H1 (cell line): ENCODE results near the gene LRRFIP1. TPM values are rescaled to one million over a fixed set of nuclear protein-coding genes. Genes with fewer than 3 reads are reported as not detected.

Experiments
- CTCF ChIA-PET: fragments of 300-600 bp; sonication (Branson Sonifier 250); formaldehyde crosslinking; loops from one replicate; lab custom pipeline; 2021; ENCODE audit not compliant: partially characterized antibody; lab: Charles Lee
- POLR2A ChIA-PET: fragments of 300-600 bp; sonication (Branson Sonifier 250); formaldehyde crosslinking; loops from one replicate; lab custom pipeline; 2021; ENCODE audit warnings: inconsistent platforms; ENCODE audit not compliant: partially characterized antibody; lab: Charles Lee
- DNase-seq, 2 experiments: peaks; one replicate each; pipeline versions ENCODE4 v3.0.0 to v3.0.0-alpha.2; 2010 to 2022; ENCODE audit warnings: low spot score in 2 of 2, low read depth in 1 of 2, mixed read lengths in 1 of 2
- FAIRE-seq: peaks from 2 replicates; lab custom pipeline; 2011; peaks lifted over from hg19 to GRCh38; lab: Jason Lieb, UNC
- H2AFZ ChIP-seq: 2 replicates; pipeline ENCODE4 v1.8.1; 2012; ENCODE audit warnings: low read length, inconsistent platforms
- H2AK5ac ChIP-seq: 2 replicates; pipeline ENCODE4 v1.6.1; 2013; ENCODE audit warnings: low read depth, low read length
- H2BK120ac ChIP-seq: replicated peaks from 2 replicates; pipeline ENCODE3; 2013; ENCODE audit warnings: low read depth, low read length, inconsistent platforms
- H2BK12ac ChIP-seq: 2 replicates; pipeline ENCODE4 v1.6.1; 2013; ENCODE audit warnings: low read depth, low read length
- H2BK15ac ChIP-seq: 2 replicates; pipeline ENCODE4 v1.6.1; 2013; ENCODE audit warnings: low read length
- H2BK20ac ChIP-seq: 2 replicates; pipeline ENCODE4 v1.6.1; 2013; ENCODE audit warnings: low read length
- H2BK5ac ChIP-seq: 2 replicates; pipeline ENCODE4 v1.6.1; 2013; ENCODE audit warnings: low read depth, low read length
- H3K14ac ChIP-seq: 2 replicates; pipeline ENCODE4 v1.6.1; 2013; ENCODE audit warnings: inconsistent platforms; ENCODE audit not compliant: insufficient read length
- H3K18ac ChIP-seq: 2 replicates; pipeline ENCODE4 v1.6.1; 2013; ENCODE audit warnings: low read length; ENCODE audit errors: extremely low read depth
- H3K23ac ChIP-seq: 2 replicates; pipeline ENCODE4 v1.6.1; 2013; ENCODE audit warnings: inconsistent platforms; ENCODE audit not compliant: insufficient read length
- H3K23me2 ChIP-seq: 2 replicates; pipeline ENCODE4 v1.6.1; 2013; ENCODE audit warnings: low read depth, low read length
- H3K27ac ChIP-seq: 2 replicates; pipeline ENCODE4 v1.6.1; 2011; ENCODE audit warnings: low read depth, low read length, inconsistent platforms
- H3K27me3 ChIP-seq, 4 experiments: replicated peaks in 1 of 4; 1 replicate in 1 of 4; 2 replicates in 3 of 4; pipeline versions ENCODE4 v1.6.1 to v1.8.1; 2011 to 2013; ENCODE audit warnings: low read length in 3 of 4, mild to moderate bottlenecking in 3 of 4, inconsistent platforms in 2 of 4, mixed read lengths in 2 of 4, moderate library complexity in 1 of 4; ENCODE audit not compliant: control insufficient read depth in 3 of 4, insufficient read depth in 3 of 4; ENCODE audit errors: extremely low read depth in 1 of 4
- H3K36me3 ChIP-seq, 4 experiments: 2 replicates each; pipeline versions ENCODE4 v1.6.1 to v1.8.1; 2011 to 2013; ENCODE audit warnings: mild to moderate bottlenecking in 4 of 4, low read length in 3 of 4, moderate library complexity in 2 of 4, control low read depth in 1 of 4, inconsistent platforms in 1 of 4; ENCODE audit not compliant: insufficient read depth in 4 of 4, control insufficient read depth in 2 of 4
- H3K4ac ChIP-seq: replicated peaks from 2 replicates; pipeline ENCODE3; 2013; ENCODE audit warnings: low read length, low read depth, mixed read lengths, inconsistent platforms; ENCODE audit not compliant: insufficient read length
- H3K4me1 ChIP-seq, 4 experiments: replicated peaks in 1 of 4; 1 replicate in 1 of 4; 2 replicates in 3 of 4; pipeline versions ENCODE4 v1.6.1 to v1.8.1; 2011 to 2013; ENCODE audit warnings: low read length in 3 of 4, inconsistent platforms in 2 of 4, mixed read lengths in 1 of 4; ENCODE audit not compliant: insufficient read depth in 4 of 4, control insufficient read depth in 3 of 4
- H3K4me2 ChIP-seq, 2 experiments: 2 replicates each; pipeline versions ENCODE4 v1.6.1 to v1.8.1; 2011 to 2013; ENCODE audit warnings: low read depth in 2 of 2, low read length in 2 of 2, control low read depth in 1 of 2, inconsistent platforms in 1 of 2, mild to moderate bottlenecking in 1 of 2; ENCODE audit not compliant: insufficient read depth in 1 of 2
- H3K4me3 ChIP-seq, 4 experiments: fragments of 200-600, 300-600 bp in 1 of 4; sonication (generic), shearing (Covaris generic), sonication (Bioruptor Twin) in 1 of 4; 2 replicates each; pipeline versions ENCODE4 v1.5.1 to v1.8.1; 2011 to 2016; ENCODE audit warnings: low read length in 4 of 4, low read depth in 3 of 4, control low read depth in 2 of 4, inconsistent platforms in 2 of 4, mild to moderate bottlenecking in 2 of 4, mixed read lengths in 1 of 4, moderate library complexity in 1 of 4; ENCODE audit not compliant: insufficient read depth in 2 of 4; ENCODE audit errors: extremely low read depth in 1 of 4
- H3K56ac ChIP-seq: replicated peaks from 2 replicates; pipeline ENCODE3; 2013; ENCODE audit warnings: low read depth, mild to moderate bottlenecking, mixed read lengths, low read length, inconsistent platforms; ENCODE audit not compliant: insufficient read length
- H3K79me1 ChIP-seq: 2 replicates; pipeline ENCODE4 v1.6.1; 2013; ENCODE audit warnings: low read depth, low read length, control low read depth
- H3K79me2 ChIP-seq, 2 experiments: 2 replicates each; pipeline versions ENCODE4 v1.6.1 to v1.8.1; 2012 to 2013; ENCODE audit warnings: low read length in 2 of 2, mild to moderate bottlenecking in 2 of 2, inconsistent platforms in 1 of 2; ENCODE audit not compliant: insufficient read depth in 2 of 2, control insufficient read depth in 1 of 2
- H3K9ac ChIP-seq, 4 experiments: replicated peaks in 1 of 4; 1 replicate in 1 of 4; 2 replicates in 3 of 4; pipeline versions ENCODE4 v1.6.1 to v1.8.1; 2011 to 2013; ENCODE audit warnings: low read depth in 3 of 4, low read length in 3 of 4, control low read depth in 2 of 4, mild to moderate bottlenecking in 2 of 4, moderate library complexity in 2 of 4, inconsistent platforms in 1 of 4; ENCODE audit errors: extremely low read depth in 1 of 4
- H3K9me3 ChIP-seq, 2 experiments: 2 replicates each; pipeline versions ENCODE4 v1.6.1 to v1.8.1; 2012 to 2013; ENCODE audit warnings: mild to moderate bottlenecking in 2 of 2, moderate library complexity in 2 of 2, control low read depth in 1 of 2, inconsistent platforms in 1 of 2, low read depth in 1 of 2, low read length in 1 of 2, mixed read lengths in 1 of 2; ENCODE audit not compliant: insufficient read depth in 2 of 2
- H4K20me1 ChIP-seq, 2 experiments: replicated peaks in 1 of 2; 2 replicates each; pipeline versions ENCODE3 to v1.8.1; 2011 to 2013; ENCODE audit warnings: inconsistent platforms in 2 of 2, low read length in 2 of 2, mild to moderate bottlenecking in 1 of 2; ENCODE audit not compliant: insufficient read depth in 2 of 2, control insufficient read depth in 1 of 2
- H4K5ac ChIP-seq: 2 replicates; pipeline ENCODE4 v1.6.1; 2013; ENCODE audit warnings: low read length, low read depth, mixed read lengths, inconsistent platforms; ENCODE audit not compliant: insufficient read length
- H4K8ac ChIP-seq: 2 replicates; pipeline ENCODE4 v1.8.0; 2013; ENCODE audit warnings: mild to moderate bottlenecking, moderate library complexity, low read length, inconsistent platforms; ENCODE audit not compliant: insufficient read depth; ENCODE audit errors: extremely low read depth
- H4K91ac ChIP-seq: replicated peaks from 2 replicates; pipeline ENCODE3; 2013; ENCODE audit warnings: low read length, mixed read lengths, inconsistent platforms; ENCODE audit not compliant: insufficient read length
- CHD1 ChIP-seq: IDR thresholded peaks from 2 replicates; pipeline ENCODE4 v1.6.1; 2012; ENCODE audit warnings: low read depth, low read length, improper control_type of control experiment
- GABPA ChIP-seq: IDR thresholded peaks from 2 replicates; pipeline ENCODE4 v1.6.1; 2011; ENCODE audit warnings: mild to moderate bottlenecking, low read length, moderate library complexity, borderline replicate concordance; ENCODE audit not compliant: insufficient read depth
- RFX5 ChIP-seq: IDR thresholded peaks from 2 replicates; pipeline ENCODE4 v1.6.1; 2011; ENCODE audit warnings: low read depth, low read length, improper control_type of control experiment, borderline replicate concordance
- WGBS, 2 experiments: shearing (Covaris generic) in 1 of 2; methylation state at CpG; one replicate each; pipeline versions ENCODE4 v1.1.6 to v1.1.7; 2013 to 2015; ENCODE audit warnings: low lambda C conversion rate in 2 of 2, mixed read lengths in 2 of 2, inconsistent platforms in 1 of 2, low coverage in 1 of 2, missing lambda C conversion rate in 1 of 2; ENCODE audit not compliant: insufficient replicate concordance in 2 of 2, insufficient coverage in 1 of 2, insufficient read length in 1 of 2; ENCODE audit errors: extremely low coverage in 1 of 2, missing lambda C conversion rate in 1 of 2; 5-methylcytosine and 5-hydroxymethylcytosine counted together
- polyA plus RNA-seq, 7 experiments: library from polyadenylated mRNA; depleted of rRNA in 3 of 7; stranded (reverse) in 5 of 7; unstranded in 2 of 7; fragments of >200 nt in 5 of 7; fragments of 200-250 nt in 2 of 7; gene quantifications; 1 replicate in 5 of 7; 2 replicates in 1 of 7; 4 replicates in 1 of 7; pipeline versions ENCODE4 v1.2.1 to v1.2.3, GENCODE V29; 2011 to 2013; ENCODE audit warnings: missing spikeins in 2 of 7, mixed read lengths in 2 of 7
- total RNA-seq: library from RNA; stranded (reverse); fragmentation: NEBNext Ultra II Directional; extraction: Animal tissue kit (Norgen Biotek cat#: 25700); gene quantifications from 2 replicates; pipeline ENCODE4 v1.2.1, GENCODE V29; 2021

LRRFIP1 gene
- total and polyA plus RNA-seq, 2 of the 8 experiments (the other 6 are each of a cell fraction or from before 2014, with no cell fraction given): 12.1 to 75.8 TPM

- Histone ChIP-seq H2AFZ (no peak overlapping the region), H3K56ac (no peak overlapping the region), H3K27ac (no peak overlapping the region), H2BK15ac (no peak overlapping the region), H2BK5ac (no peak overlapping the region), H3K27me3 (no peaks in the 10 kb centered on the region), H2BK12ac (no peak overlapping the region), H3K4me1 (peaks cover 0 to 2% (median 0%) of the 10 kb centered on the region in 4 experiments; a peak in 1 of 7 replicates), H4K8ac (no peak overlapping the region), H3K36me3 (no peaks in the 10 kb centered on the region), H2BK120ac (no peak overlapping the region), H3K79me1 (no peaks in the 10 kb centered on the region), H3K23me2 (no peaks in the 10 kb centered on the region), H2AK5ac (no peak overlapping the region), H3K23ac (no peak overlapping the region), H3K4ac (no peak overlapping the region), H2BK20ac (no peak overlapping the region), H4K91ac (no peak overlapping the region), H3K9me3 (no peaks in the 10 kb centered on the region), H3K9ac (no peak overlapping the region), H3K4me2 (no peak overlapping the region), H4K5ac (no peak overlapping the region), H3K14ac (no peak overlapping the region), H4K20me1 (peaks cover 0 to 1% of the 10 kb centered on the region in 2 experiments), H3K79me2 (no peaks in the 10 kb centered on the region), H3K4me3 (no peak overlapping the region), H3K18ac (no peak overlapping the region)
- TF ChIP-seq GABPA: no peak
- TF ChIP-seq RFX5: no peak
- no peak for TF ChIP-seq CHD1
- WGBS, 2 experiments: 85% methylated on average over 5 of the region's 5 CpGs; no CpG with 5 or more reads in 1 of the 2 experiments
- FAIRE-seq: no peak
- ChIA-PET CTCF (no interaction called here), POLR2A (no interaction called here)
- no peak for DNase-seq
These were observed 29.7 kb downstream of the LRRFIP1 start for GRCh38 chr2:237657063-237657462.
